ENCODE data around the gene TSPAN16. TPM values are rescaled to one million over a fixed set of nuclear protein-coding genes. Genes with fewer than 3 reads are reported as not detected.

TSPAN16 gene
- total RNA-seq, 1 donor from 2014 or later, result not detected

DNA sequence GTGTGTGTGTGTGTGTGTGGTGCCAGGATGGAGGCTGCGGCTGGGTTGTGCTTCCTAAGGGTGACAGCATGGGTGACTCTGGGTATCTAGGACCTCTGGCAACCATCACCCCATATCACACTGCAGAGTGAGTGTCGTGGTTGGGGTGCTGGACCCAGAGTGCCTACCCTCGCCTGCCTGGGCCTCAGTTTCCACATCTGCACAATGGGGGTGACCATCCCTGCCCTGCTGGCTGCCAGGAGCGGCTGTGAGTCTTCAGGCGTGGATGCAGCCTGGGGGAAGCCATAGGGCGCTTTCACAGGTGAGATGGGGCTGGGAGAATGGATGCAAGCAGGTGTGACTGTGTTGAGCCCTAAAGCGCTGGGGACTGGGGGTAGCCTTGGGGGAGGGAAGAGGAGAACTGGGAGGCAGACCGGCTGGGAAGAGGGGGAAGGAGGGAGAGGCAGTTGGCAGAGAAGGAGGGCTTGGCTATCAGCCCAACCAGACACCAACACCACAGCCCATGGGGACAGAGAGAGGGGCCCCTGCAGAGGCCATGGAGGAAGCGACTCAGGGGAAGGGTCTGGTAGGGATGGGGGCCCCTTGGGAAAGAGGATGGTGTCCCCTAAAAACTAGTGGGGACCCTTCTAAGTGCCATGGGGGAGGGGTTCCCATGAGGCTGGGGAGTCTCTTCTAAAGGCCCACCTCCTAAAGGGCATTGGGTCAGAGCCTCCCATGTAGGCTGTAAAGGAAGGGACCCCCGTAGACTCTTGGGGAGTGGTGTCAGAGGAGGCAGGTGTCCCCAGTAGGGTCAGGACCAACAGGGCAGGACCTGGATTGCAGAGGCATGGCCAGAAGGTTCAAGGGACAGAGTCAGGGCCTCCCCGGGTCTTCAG lies 61.0 kb downstream of the TSPAN16 start:
- H3K27me3 Mint-ChIP-seq (ENCODE audit: unreplicated experiment), result peaks cover 11% of the 10 kb centered on the region
- DNase-seq, result no peak
- peaks cover 13% of the 10 kb centered on the region for H3K4me1 Mint-ChIP-seq (ENCODE audit: low read depth, unreplicated experiment)
- H3K9me3 Mint-ChIP-seq (ENCODE audit: unreplicated experiment), result peaks cover 12% of the 10 kb centered on the region
- H3K27ac Mint-ChIP-seq (ENCODE audit: unreplicated experiment), result peak overlapping the region; percentile 96
- TF ChIP-seq, protein P1, sequence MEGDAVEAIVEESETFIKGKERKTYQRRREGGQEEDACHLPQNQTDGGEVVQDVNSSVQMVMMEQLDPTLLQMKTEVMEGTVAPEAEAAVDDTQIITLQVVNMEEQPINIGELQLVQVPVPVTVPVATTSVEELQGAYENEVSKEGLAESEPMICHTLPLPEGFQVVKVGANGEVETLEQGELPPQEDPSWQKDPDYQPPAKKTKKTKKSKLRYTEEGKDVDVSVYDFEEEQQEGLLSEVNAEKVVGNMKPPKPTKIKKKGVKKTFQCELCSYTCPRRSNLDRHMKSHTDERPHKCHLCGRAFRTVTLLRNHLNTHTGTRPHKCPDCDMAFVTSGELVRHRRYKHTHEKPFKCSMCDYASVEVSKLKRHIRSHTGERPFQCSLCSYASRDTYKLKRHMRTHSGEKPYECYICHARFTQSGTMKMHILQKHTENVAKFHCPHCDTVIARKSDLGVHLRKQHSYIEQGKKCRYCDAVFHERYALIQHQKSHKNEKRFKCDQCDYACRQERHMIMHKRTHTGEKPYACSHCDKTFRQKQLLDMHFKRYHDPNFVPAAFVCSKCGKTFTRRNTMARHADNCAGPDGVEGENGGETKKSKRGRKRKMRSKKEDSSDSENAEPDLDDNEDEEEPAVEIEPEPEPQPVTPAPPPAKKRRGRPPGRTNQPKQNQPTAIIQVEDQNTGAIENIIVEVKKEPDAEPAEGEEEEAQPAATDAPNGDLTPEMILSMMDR (IDR thresholded peaks at IDR 0.05; ENCODE audit: partially characterized antibody, unreplicated experiment), result no peak
- H3K36me3 Mint-ChIP-seq (ENCODE audit: unreplicated experiment), result peaks cover 5% of the 10 kb centered on the region
- H3K4me3 Mint-ChIP-seq (ENCODE audit: unreplicated experiment), result peak overlapping the region; percentile 100

DNA sequence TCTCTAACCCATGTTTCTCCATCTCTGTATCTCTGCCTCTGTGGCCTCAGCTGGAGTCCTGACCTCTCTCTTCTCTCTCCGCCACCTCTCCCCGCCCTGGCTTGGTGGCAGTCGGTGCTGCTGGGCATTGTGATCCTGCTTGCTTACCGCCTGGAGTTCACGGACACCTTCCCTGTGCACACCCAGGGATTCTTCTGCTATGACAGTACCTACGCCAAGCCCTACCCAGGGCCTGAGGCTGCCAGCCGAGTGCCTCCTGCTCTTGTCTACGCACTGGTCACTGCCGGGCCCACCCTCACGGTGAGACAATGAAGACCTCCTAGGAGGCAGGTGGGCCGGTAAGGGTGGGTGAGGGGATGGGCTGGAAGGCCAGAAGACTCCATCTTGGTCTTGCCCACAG lies 63.5 kb downstream of the TSPAN16 start:
- Mint-ChIP-seq H3K4me1 (ENCODE audit: low read depth, unreplicated experiment) (peaks cover 16% of the 10 kb centered on the region), H3K9me3 (ENCODE audit: unreplicated experiment) (peaks cover 11% of the 10 kb centered on the region), H3K27me3 (ENCODE audit: unreplicated experiment) (peaks cover 10% of the 10 kb centered on the region), H3K36me3 (ENCODE audit: unreplicated experiment) (peaks cover 5% of the 10 kb centered on the region), H3K27ac (ENCODE audit: unreplicated experiment) (no peak overlapping the region), H3K4me3 (ENCODE audit: unreplicated experiment) (no peak overlapping the region)
- DNase-seq, result no peak
- TF ChIP-seq, protein P1 (IDR thresholded peaks at IDR 0.05; ENCODE audit: partially characterized antibody, unreplicated experiment), result no peak

DNA sequence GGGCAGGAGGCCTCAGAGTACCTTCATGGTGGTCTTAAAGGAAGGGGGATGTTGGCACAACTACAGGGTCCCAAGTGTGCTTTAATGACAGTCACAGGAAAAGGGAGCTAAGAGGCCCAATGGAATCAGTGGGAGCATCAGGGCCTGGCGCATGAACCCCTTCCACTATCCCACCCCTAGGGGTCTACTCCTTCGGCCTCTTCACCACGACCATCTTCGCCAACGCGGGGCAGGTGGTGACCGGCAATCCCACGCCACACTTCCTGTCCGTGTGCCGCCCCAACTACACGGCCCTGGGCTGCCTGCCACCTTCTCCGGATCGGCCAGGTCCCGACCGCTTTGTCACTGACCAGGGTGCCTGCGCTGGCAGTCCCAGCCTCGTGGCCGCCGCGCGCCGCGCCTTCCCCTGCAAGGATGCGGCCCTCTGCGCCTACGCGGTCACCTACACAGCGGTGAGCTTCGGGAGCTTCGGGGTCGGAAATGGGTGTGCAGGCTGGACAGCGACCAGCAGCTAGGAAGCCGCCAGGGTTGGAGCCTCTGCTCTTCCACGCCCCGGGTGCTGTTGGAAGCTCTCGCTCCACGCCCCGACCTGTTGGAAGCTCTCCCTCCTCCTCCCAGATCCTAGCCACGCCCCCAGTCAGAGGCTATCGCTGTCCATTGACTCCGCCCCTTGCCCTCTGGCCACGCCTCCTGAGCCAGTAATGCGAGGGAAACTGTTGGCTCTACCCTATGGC lies 65.2 kb downstream of the TSPAN16 start:
- DNase-seq, result peak; percentile 96
- no peaks in the 10 kb centered on the region for H3K36me3 Mint-ChIP-seq (ENCODE audit: unreplicated experiment)
- peaks cover 11% of the 10 kb centered on the region for H3K27me3 Mint-ChIP-seq (ENCODE audit: unreplicated experiment)
- H3K4me1 Mint-ChIP-seq (ENCODE audit: low read depth, unreplicated experiment), result peaks cover 18% of the 10 kb centered on the region
- H3K9me3 Mint-ChIP-seq (ENCODE audit: unreplicated experiment), result peaks cover 5% of the 10 kb centered on the region
- peak overlapping the region; percentile 68 for H3K4me3 Mint-ChIP-seq (ENCODE audit: unreplicated experiment)
- peak overlapping the region; percentile 72 for H3K27ac Mint-ChIP-seq (ENCODE audit: unreplicated experiment)
- TF ChIP-seq, protein P1 (IDR thresholded peaks at IDR 0.05; ENCODE audit: partially characterized antibody, unreplicated experiment), result peak; percentile 18

DNA sequence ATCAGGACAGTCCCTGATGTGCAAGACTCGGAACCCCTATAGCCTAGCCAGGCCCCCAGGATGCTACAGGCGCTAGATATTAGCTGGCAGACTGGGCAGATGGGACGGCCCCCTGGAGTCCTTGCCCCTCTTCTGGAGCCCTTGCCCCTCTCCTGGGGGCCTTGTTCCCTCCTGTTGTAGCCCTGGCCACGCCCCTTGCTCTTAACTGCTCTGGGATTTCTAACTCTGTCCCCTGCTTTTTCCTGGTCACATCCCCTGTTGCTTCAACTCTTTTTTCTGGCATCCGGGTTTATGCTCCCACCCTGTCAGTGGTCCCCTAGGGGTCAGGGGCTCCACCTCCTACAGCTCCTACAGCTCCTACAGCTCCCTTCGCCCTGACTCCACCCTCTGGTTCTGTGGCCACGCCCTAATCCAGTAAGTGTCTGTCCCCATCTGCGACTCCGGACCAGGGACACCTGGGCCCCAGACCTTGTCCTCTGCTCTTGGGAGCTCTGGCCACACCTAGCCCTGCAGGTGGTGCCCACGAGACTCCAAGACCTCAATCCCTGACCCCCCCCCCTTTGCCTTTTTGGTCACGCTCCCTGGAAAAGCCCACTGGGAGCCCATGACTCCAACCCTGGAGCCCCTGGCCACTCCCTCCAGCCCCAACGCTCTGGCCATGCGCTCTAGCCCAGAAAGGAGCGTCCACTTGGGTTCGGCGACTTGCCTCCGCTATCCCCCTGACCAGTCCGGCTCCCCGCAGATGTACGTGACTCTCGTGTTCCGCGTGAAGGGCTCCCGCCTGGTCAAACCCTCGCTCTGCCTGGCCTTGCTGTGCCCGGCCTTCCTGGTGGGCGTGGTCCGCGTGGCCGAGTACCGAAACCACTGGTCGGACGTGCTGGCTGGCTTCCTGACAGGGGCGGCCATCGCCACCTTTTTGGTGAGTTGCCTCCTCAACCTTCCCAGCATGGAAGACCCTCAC lies 66.1 kb downstream of the TSPAN16 start:
- peak overlapping the region; percentile 85 for H3K27ac Mint-ChIP-seq (ENCODE audit: unreplicated experiment)
- H3K4me3 Mint-ChIP-seq (ENCODE audit: unreplicated experiment), result peak overlapping the region; percentile 73
- peaks cover 5% of the 10 kb centered on the region for H3K9me3 Mint-ChIP-seq (ENCODE audit: unreplicated experiment)
- peak; percentile 48 for DNase-seq
- no peaks in the 10 kb centered on the region for H3K36me3 Mint-ChIP-seq (ENCODE audit: unreplicated experiment)
- TF ChIP-seq, protein P1 (IDR thresholded peaks at IDR 0.05; ENCODE audit: partially characterized antibody, unreplicated experiment), result no peak
- H3K27me3 Mint-ChIP-seq (ENCODE audit: unreplicated experiment), result peaks cover 9% of the 10 kb centered on the region
- H3K4me1 Mint-ChIP-seq (ENCODE audit: low read depth, unreplicated experiment), result peaks cover 14% of the 10 kb centered on the region
